ENCODE data around the gene MPO.
A peak's percentile ranks its signal among the peaks of the same experiment; 100 is the strongest.

Gene MPO

GRCh38 chr17:58280480-58281217 is at the start of gene MPO:
Gene MPO (minus strand): TSS chr17:58280935. CDS start chr17:58280758, 177 bp downstream.
- FAIRE-seq (no peak), DNase-seq (ENCODE audit: insufficient read length, low spot score) (no peak)
- TF ChIP-seq POLR2A (IDR thresholded peaks at IDR 0.05; ENCODE audit: low read depth, low read length): no peak

- no peak for TF ChIP-seq POLR2A (IDR thresholded peaks at IDR 0.05; ENCODE audit: low read depth, low read length)
- FAIRE-seq: no peak
- DNase-seq (ENCODE audit: insufficient read length, low spot score): no peak
These were observed 49.2 kb upstream of the MPO start for GRCh38 chr17:58329810-58330537.

- FAIRE-seq (no peak), DNase-seq (ENCODE audit: insufficient read length, low spot score) (no peak)
- no peak for TF ChIP-seq POLR2A (IDR thresholded peaks at IDR 0.05; ENCODE audit: low read depth, low read length)
These were observed 48.5 kb upstream of the MPO start for GRCh38 chr17:58329035-58329809.

- no peak for FAIRE-seq
- DNase-seq (ENCODE audit: insufficient read length, low spot score): no peak
- no peak for TF ChIP-seq POLR2A (IDR thresholded peaks at IDR 0.05; ENCODE audit: low read depth, low read length)
These were observed 47.7 kb upstream of the MPO start, which contains the start of gene TSPOAP1 for GRCh38 chr17:58328195-58329034. Gene TSPOAP1 (minus strand): TSS chr17:58328795. CDS start chr17:58327920, 875 bp downstream.

GRCh38 chr17:58327363-58328194 is 46.8 kb upstream of the MPO start:
- TF ChIP-seq POLR2A (IDR thresholded peaks at IDR 0.05; ENCODE audit: low read depth, low read length): no peak
- no peak for DNase-seq (ENCODE audit: insufficient read length, low spot score)
- no peak for FAIRE-seq

GRCh38 chr17:58326609-58327362 is 46.1 kb upstream of the MPO start:
- TF ChIP-seq POLR2A (IDR thresholded peaks at IDR 0.05; ENCODE audit: low read depth, low read length): no peak
- FAIRE-seq (no peak), DNase-seq (ENCODE audit: insufficient read length, low spot score) (no peak)

- DNase-seq (ENCODE audit: insufficient read length, low spot score) (peak; percentile 78), FAIRE-seq (no peak)
- TF ChIP-seq POLR2A (IDR thresholded peaks at IDR 0.05; ENCODE audit: low read depth, low read length): no peak
These were observed 45.3 kb upstream of the MPO start for GRCh38 chr17:58325976-58326468.

- FAIRE-seq (no peak), DNase-seq (ENCODE audit: insufficient read length, low spot score) (no peak)
- no peak for TF ChIP-seq POLR2A (IDR thresholded peaks at IDR 0.05; ENCODE audit: low read depth, low read length)
These were observed 44.6 kb upstream of the MPO start for GRCh38 chr17:58325289-58325726.

- no peak for DNase-seq (ENCODE audit: insufficient read length, low spot score)
These were observed 43.9 kb upstream of the MPO start for GRCh38 chr17:58324409-58325288.

GRCh38 chr17:58324056-58324408 is 43.3 kb upstream of the MPO start:
- FAIRE-seq (no peak), DNase-seq (ENCODE audit: insufficient read length, low spot score) (no peak)
- TF ChIP-seq POLR2A (IDR thresholded peaks at IDR 0.05; ENCODE audit: low read depth, low read length): no peak

More at GRCh38 chr17:58324409-58325288, 43.9 kb upstream of the MPO start:
- no peak for FAIRE-seq
- no peak for TF ChIP-seq POLR2A (IDR thresholded peaks at IDR 0.05; ENCODE audit: low read depth, low read length)

All from H54 (cell line).